HUES48 (cell line): Measurements from ENCODE around the gene ZNF747.

Experiments used
- H3K27ac ChIP-seq: one replicate; pipeline ENCODE4 v1.7.0; 2013; ENCODE audit warnings: low read depth, low read length, inconsistent platforms
- H3K27me3 ChIP-seq: 2 replicates; pipeline ENCODE4 v1.6.1; 2013; ENCODE audit warnings: mild to moderate bottlenecking, low read length; ENCODE audit not compliant: control insufficient read depth, insufficient read depth
- H3K36me3 ChIP-seq: 2 replicates; pipeline ENCODE4 v1.6.1; 2013; ENCODE audit warnings: low read length; ENCODE audit not compliant: control insufficient read depth, insufficient read depth
- H3K4me1 ChIP-seq: 2 replicates; pipeline ENCODE4 v1.6.1; 2013; ENCODE audit warnings: mild to moderate bottlenecking, low read length; ENCODE audit not compliant: control insufficient read depth, insufficient read depth
- H3K4me3 ChIP-seq: 2 replicates; pipeline ENCODE4 v1.5.1; 2013; ENCODE audit warnings: mild to moderate bottlenecking, low read depth, low read length
- H3K9ac ChIP-seq: 2 replicates; pipeline ENCODE4 v1.6.1; 2013; ENCODE audit warnings: mild to moderate bottlenecking, low read depth, low read length, moderate library complexity
- H3K9me3 ChIP-seq: 2 replicates; pipeline ENCODE4 v1.6.1; 2013; ENCODE audit warnings: low read length; ENCODE audit not compliant: control insufficient read depth, insufficient read depth

ZNF747 gene

DNA sequence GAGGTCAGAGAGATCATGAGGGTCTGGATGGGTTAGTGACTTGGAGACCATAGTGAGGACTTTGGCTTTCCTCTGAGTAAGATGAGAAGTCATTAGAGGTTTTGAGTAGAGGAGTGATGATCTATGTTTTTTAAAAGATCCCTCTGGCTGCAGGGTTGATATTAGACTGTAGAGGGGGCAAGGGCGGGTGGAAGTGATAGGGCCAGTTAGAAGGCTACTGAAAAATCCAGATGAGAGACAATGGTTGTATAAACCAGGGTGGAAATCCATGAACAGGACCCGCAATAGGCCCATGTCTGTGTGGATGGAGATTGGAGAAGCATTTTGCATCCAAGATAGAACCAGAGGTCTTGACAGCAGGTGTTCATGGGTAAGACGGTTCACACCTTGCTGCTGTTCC, 52.3 kb downstream of the ZNF747 start:
- no peaks in the 10 kb centered on the region for H3K9me3 ChIP-seq

DNA sequence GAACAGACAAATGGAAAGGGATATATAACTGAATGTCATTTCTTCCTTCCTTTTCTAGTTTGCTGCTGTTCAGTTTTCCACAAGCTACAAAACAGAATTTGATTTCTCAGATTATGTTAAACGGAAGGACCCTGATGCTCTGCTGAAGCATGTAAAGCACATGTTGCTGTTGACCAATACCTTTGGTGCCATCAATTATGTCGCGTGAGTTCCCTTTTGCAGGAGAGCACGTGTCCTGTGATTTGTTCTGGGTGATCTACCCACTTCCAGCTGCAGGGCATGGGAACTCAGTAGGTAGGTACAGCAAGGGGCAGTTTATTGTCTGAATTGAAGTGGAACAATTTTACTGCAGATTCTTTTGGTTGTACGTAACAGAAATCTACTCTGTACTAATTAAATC, 53.3 kb downstream of the ZNF747 start:
- no peaks in the 10 kb centered on the region for H3K9me3 ChIP-seq
- H3K27me3 ChIP-seq: no peaks in the 10 kb centered on the region
- no peak overlapping the region for H3K9ac ChIP-seq
- H3K36me3 ChIP-seq: no peaks in the 10 kb centered on the region
- no peak overlapping the region for H3K27ac ChIP-seq
- no peak overlapping the region for H3K4me3 ChIP-seq
- no peaks in the 10 kb centered on the region for H3K4me1 ChIP-seq

More for the DNA sequence above, 52.3 kb downstream of the ZNF747 start:
- no peaks in the 10 kb centered on the region for H3K27me3 ChIP-seq
- H3K36me3 ChIP-seq: no peaks in the 10 kb centered on the region
- H3K4me3 ChIP-seq: no peak overlapping the region
- H3K9ac ChIP-seq: no peak overlapping the region
- no peaks in the 10 kb centered on the region for H3K4me1 ChIP-seq
- H3K27ac ChIP-seq: no peak overlapping the region
